H9 (cell line): Measurements from ENCODE around the gene FRRS1L. TPM values are rescaled to one million over a fixed set of nuclear protein-coding genes. Genes with fewer than 3 reads are reported as not detected.

Source experiments
- DNase-seq: peaks from one replicate; pipeline ENCODE4 v3.0.0-alpha.2; 2017
- H2AFZ ChIP-seq: one replicate; pipeline ENCODE4 v1.6.1; 2013; ENCODE audit warnings: mild to moderate bottlenecking, low read length, control low read depth, moderate library complexity
- H2AK5ac ChIP-seq: 2 replicates; pipeline ENCODE4 v1.6.1; 2013; ENCODE audit warnings: low read length, control low read depth, mixed read lengths; ENCODE audit not compliant: insufficient read length
- H2BK120ac ChIP-seq: one replicate; pipeline ENCODE4 v1.6.1; 2013; ENCODE audit warnings: low read depth, mild to moderate bottlenecking, low read length, control low read depth, inconsistent platforms; ENCODE audit not compliant: poor library complexity, severe bottlenecking
- H2BK12ac ChIP-seq: 2 replicates; pipeline ENCODE4 v1.6.1; 2013; ENCODE audit warnings: low read length, control low read depth, mixed read lengths, low read depth; ENCODE audit not compliant: insufficient read length
- H2BK15ac ChIP-seq: 2 replicates; pipeline ENCODE4 v1.6.1; 2013; ENCODE audit warnings: low read depth, low read length, control low read depth
- H2BK20ac ChIP-seq: one replicate; pipeline ENCODE4 v1.6.1; 2013; ENCODE audit warnings: low read depth, mild to moderate bottlenecking, low read length, control low read depth, inconsistent platforms; ENCODE audit not compliant: poor library complexity, severe bottlenecking
- H2BK5ac ChIP-seq: 2 replicates; pipeline ENCODE4 v1.6.1; 2013; ENCODE audit warnings: low read length, control low read depth, mixed read lengths; ENCODE audit not compliant: insufficient read length
- H3K14ac ChIP-seq: 2 replicates; pipeline ENCODE4 v1.6.1; 2013; ENCODE audit warnings: low read length, control low read depth; ENCODE audit not compliant: insufficient read depth
- H3K18ac ChIP-seq: 2 replicates; pipeline ENCODE4 v1.6.1; 2013; ENCODE audit warnings: low read depth, mild to moderate bottlenecking, mixed read lengths, low read length, control low read depth; ENCODE audit not compliant: insufficient read length
- H3K23ac ChIP-seq: 2 replicates; pipeline ENCODE4 v1.6.1; 2013; ENCODE audit warnings: low read length, control low read depth, mixed read lengths, low read depth; ENCODE audit not compliant: insufficient read length
- H3K23me2 ChIP-seq: 2 replicates; pipeline ENCODE4 v1.6.1; 2013; ENCODE audit warnings: low read depth, mild to moderate bottlenecking, mixed read lengths, low read length, control low read depth; ENCODE audit not compliant: insufficient read length, poor library complexity, severe bottlenecking
- H3K27ac ChIP-seq: 2 replicates; pipeline ENCODE4 v1.5.1; 2013; ENCODE audit warnings: low read length, control low read depth, mixed read lengths, low read depth; ENCODE audit not compliant: insufficient read length
- H3K27me3 ChIP-seq: 2 replicates; pipeline ENCODE4 v1.6.1; 2013; ENCODE audit warnings: low read length, control low read depth, inconsistent platforms; ENCODE audit not compliant: insufficient read depth
- H3K4ac ChIP-seq: 2 replicates; pipeline ENCODE4 v1.6.1; 2013; ENCODE audit warnings: low read depth, mild to moderate bottlenecking, control low read depth, inconsistent platforms, low read length, moderate library complexity
- H3K4me1 ChIP-seq: 2 replicates; pipeline ENCODE4 v1.6.1; 2013; ENCODE audit warnings: low read length, control low read depth, inconsistent platforms; ENCODE audit not compliant: insufficient read depth
- H3K4me2 ChIP-seq: 2 replicates; pipeline ENCODE4 v1.6.1; 2013; ENCODE audit warnings: low read length, control low read depth, mixed read lengths; ENCODE audit not compliant: insufficient read length, insufficient read depth
- H3K56ac ChIP-seq: 2 replicates; pipeline ENCODE4 v1.6.1; 2013; ENCODE audit warnings: low read depth, mild to moderate bottlenecking, mixed read lengths, low read length, control low read depth; ENCODE audit not compliant: insufficient read length
- H3K79me1 ChIP-seq: 2 replicates; pipeline ENCODE4 v1.6.1; 2013; ENCODE audit warnings: low read depth, mild to moderate bottlenecking, moderate library complexity, low read length, control low read depth, inconsistent platforms; ENCODE audit not compliant: insufficient read depth, poor library complexity, severe bottlenecking
- H3K79me2 ChIP-seq: 2 replicates; pipeline ENCODE4 v1.6.1; 2013; ENCODE audit warnings: low read length, control low read depth, inconsistent platforms; ENCODE audit not compliant: insufficient read depth
- H3K9ac ChIP-seq: 2 replicates; pipeline ENCODE4 v1.6.1; 2013; ENCODE audit warnings: low read length, control low read depth, mixed read lengths; ENCODE audit not compliant: insufficient read length; ENCODE audit errors: extremely low read depth
- H3K9me3 ChIP-seq: one replicate; pipeline ENCODE4 v1.6.1; 2013; ENCODE audit warnings: low read depth, low read length, inconsistent platforms; ENCODE audit not compliant: control insufficient read depth
- H3T11ph ChIP-seq: one replicate; pipeline ENCODE4 v1.6.1; 2013; ENCODE audit warnings: mild to moderate bottlenecking, low read length, control low read depth, inconsistent platforms
- H4K20me1 ChIP-seq: one replicate; pipeline ENCODE4 v1.6.1; 2013; ENCODE audit not compliant: control insufficient read depth, insufficient read length, insufficient read depth
- H4K5ac ChIP-seq: 2 replicates; pipeline ENCODE4 v1.6.1; 2013; ENCODE audit warnings: low read depth, mild to moderate bottlenecking, mixed read lengths, low read length, control low read depth; ENCODE audit not compliant: insufficient read length
- H4K8ac ChIP-seq: replicated peaks from 2 replicates; pipeline ENCODE4 v1.6.1; 2013; ENCODE audit warnings: low read length, control low read depth, mixed read lengths, low read depth; ENCODE audit not compliant: insufficient read length
- H4K91ac ChIP-seq: 2 replicates; pipeline ENCODE4 v1.6.1; 2013; ENCODE audit warnings: low read depth, mild to moderate bottlenecking, moderate library complexity, mixed read lengths, low read length, control low read depth; ENCODE audit not compliant: insufficient read length
- H3K27ac Mint-ChIP-seq, 3 experiments: 2 replicates in 2 of 3; 3 replicates in 1 of 3; pipeline ENCODE4 v1.8.0; 2020 to 2021; ENCODE audit warnings: mixed read lengths in 3 of 3, mild to moderate bottlenecking in 1 of 3, moderate library complexity in 1 of 3
- H3K27me3 Mint-ChIP-seq: 2 replicates; pipeline ENCODE4 v1.8.0; 2021; ENCODE audit warnings: low read depth, mild to moderate bottlenecking, moderate library complexity, mixed read lengths
- H3K36me3 Mint-ChIP-seq, 3 experiments: 2 replicates in 2 of 3; 3 replicates in 1 of 3; pipeline ENCODE4 v1.8.0; 2020 to 2021; ENCODE audit warnings: low read depth in 3 of 3, mixed read lengths in 3 of 3; ENCODE audit not compliant: insufficient read depth in 1 of 3
- H3K4me1 Mint-ChIP-seq, 2 experiments: 2 replicates each; pipeline ENCODE4 v1.8.0; 2020; ENCODE audit warnings: mixed read lengths in 2 of 2
- H3K4me3 Mint-ChIP-seq, 2 experiments: 2 replicates in 1 of 2; 3 replicates in 1 of 2; pipeline ENCODE4 v1.8.0; 2020 to 2021; ENCODE audit warnings: mild to moderate bottlenecking in 2 of 2, mixed read lengths in 2 of 2, moderate library complexity in 1 of 2
- H3K9me3 Mint-ChIP-seq, 2 experiments: 2 replicates in 1 of 2; 3 replicates in 1 of 2; pipeline ENCODE4 v1.8.0; 2020; ENCODE audit warnings: mild to moderate bottlenecking in 2 of 2, mixed read lengths in 2 of 2, moderate library complexity in 1 of 2
- CTCF ChIP-seq: fragments of 200-600 bp; sonication (generic); conservative IDR thresholded peaks from 3 replicates; pipeline ENCODE4 v1.8.0; 2021; ENCODE audit warnings: antibody characterized with exemption, mild to moderate bottlenecking
- WGBS: extraction: QIAGEN DNeasy Blood & Tissue Kit; methylation state at CpG from one replicate; pipeline ENCODE4 v1.1.7; 2013; ENCODE audit warnings: missing lambda C conversion rate, low lambda C conversion rate, mixed read lengths; ENCODE audit not compliant: insufficient read length; ENCODE audit errors: extremely low coverage; 5-methylcytosine and 5-hydroxymethylcytosine counted together
- total RNA-seq: library from RNA; stranded (reverse); gene quantifications from 2 replicates; pipeline ENCODE4 v1.2.1, GENCODE V29; 2021

FRRS1L gene
- total RNA-seq, 1 experiment from 2014 or later = 3.3 TPM

- H3K27me3 ChIP-seq = no peaks in the 10 kb centered on the region
- no peak overlapping the region for H3K4ac ChIP-seq
- Mint-ChIP-seq H3K27ac (no peak overlapping the region), H3K27me3 (no peaks in the 10 kb centered on the region), H3K9me3 (no peaks in the 10 kb centered on the region; a peak in 1 of 5 replicates), H3K4me1 (peaks cover 22 to 27% of the 10 kb centered on the region in 2 experiments), H3K4me3 (no peak overlapping the region), H3K36me3 (peaks cover 18 to 22% (median 20%) of the 10 kb centered on the region in 3 experiments)
- H3K4me2 ChIP-seq = no peak overlapping the region
- no peak overlapping the region for H2BK12ac ChIP-seq
- no peak overlapping the region for H3K23ac ChIP-seq
- no peak overlapping the region for H2BK120ac ChIP-seq
- no peaks in the 10 kb centered on the region for H3K23me2 ChIP-seq
- H3K56ac ChIP-seq = no peak overlapping the region
- no peak overlapping the region for H2BK15ac ChIP-seq
- peaks cover 15% of the 10 kb centered on the region for H3K79me2 ChIP-seq
- H3K18ac ChIP-seq = no peak overlapping the region
- H2BK5ac ChIP-seq = no peak overlapping the region
- no peak overlapping the region for H3K27ac ChIP-seq
- no peak overlapping the region for H3K9ac ChIP-seq
- H4K91ac ChIP-seq = no peak overlapping the region
- peaks cover 4% of the 10 kb centered on the region for H3K79me1 ChIP-seq
- H2AFZ ChIP-seq = no peak overlapping the region
- no peak overlapping the region for H4K5ac ChIP-seq
- H3T11ph ChIP-seq = no peak overlapping the region
- no peak overlapping the region for H4K8ac ChIP-seq
- H3K14ac ChIP-seq = no peak overlapping the region
- TF ChIP-seq CTCF = no peak
- no peaks in the 10 kb centered on the region for H3K9me3 ChIP-seq
- no peak overlapping the region for H2AK5ac ChIP-seq
- no peak overlapping the region for H2BK20ac ChIP-seq
- no CpG with 5 or more reads among the region's 4 CpGs for WGBS
- DNase-seq = no peak
- no peaks in the 10 kb centered on the region for H3K4me1 ChIP-seq
- H4K20me1 ChIP-seq = no peaks in the 10 kb centered on the region
Measured at GRCh38 chr9:109108318-109108717, 58.7 kb downstream of the FRRS1L start.
